Measurements from ENCODE around the gene GDF15. TPM values are rescaled to one million over a fixed set of nuclear protein-coding genes. Genes with fewer than 3 reads are reported as not detected.

Gene GDF15
- total and polyA plus RNA-seq, 12 donors, result 0.44 to 2.5 (median 0.70) TPM

GRCh38 chr19:18415178-18415867, 29.4 kb downstream of the GDF15 start:
- TF ChIP-seq, protein P1, sequence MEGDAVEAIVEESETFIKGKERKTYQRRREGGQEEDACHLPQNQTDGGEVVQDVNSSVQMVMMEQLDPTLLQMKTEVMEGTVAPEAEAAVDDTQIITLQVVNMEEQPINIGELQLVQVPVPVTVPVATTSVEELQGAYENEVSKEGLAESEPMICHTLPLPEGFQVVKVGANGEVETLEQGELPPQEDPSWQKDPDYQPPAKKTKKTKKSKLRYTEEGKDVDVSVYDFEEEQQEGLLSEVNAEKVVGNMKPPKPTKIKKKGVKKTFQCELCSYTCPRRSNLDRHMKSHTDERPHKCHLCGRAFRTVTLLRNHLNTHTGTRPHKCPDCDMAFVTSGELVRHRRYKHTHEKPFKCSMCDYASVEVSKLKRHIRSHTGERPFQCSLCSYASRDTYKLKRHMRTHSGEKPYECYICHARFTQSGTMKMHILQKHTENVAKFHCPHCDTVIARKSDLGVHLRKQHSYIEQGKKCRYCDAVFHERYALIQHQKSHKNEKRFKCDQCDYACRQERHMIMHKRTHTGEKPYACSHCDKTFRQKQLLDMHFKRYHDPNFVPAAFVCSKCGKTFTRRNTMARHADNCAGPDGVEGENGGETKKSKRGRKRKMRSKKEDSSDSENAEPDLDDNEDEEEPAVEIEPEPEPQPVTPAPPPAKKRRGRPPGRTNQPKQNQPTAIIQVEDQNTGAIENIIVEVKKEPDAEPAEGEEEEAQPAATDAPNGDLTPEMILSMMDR (IDR thresholded peaks at IDR 0.05), result no peak
- Histone ChIP-seq H3K27me3 (peaks cover 0 to 15% (median 0%) of the 10 kb centered on the region in 7 donors), H3K27ac (peak overlapping the region; percentile 78 to 99 (median 96)), H3K9me3 (no peaks in the 10 kb centered on the region), H3K4me3 (peak overlapping the region in 9 of 10 donors; percentile 4 to 82 (median 44)), H3K36me3 (no peaks in the 10 kb centered on the region), H3K4me1 (peaks cover 24 to 62% (median 53%) of the 10 kb centered on the region in 9 donors)
- ATAC-seq (peak; percentile 19 to 57 (median 49)), DNase-seq (peak; percentile 77 to 93)
- WGBS, 2 donors, result 29 to 32% methylated on average over 25 of the region's 25 CpGs
- intact Hi-C loops (cut with DNase I), result loop anchor here in 7 of 10 donors (2.0 to 10.0 kb wide), 5 partner anchors 131 to 211 kb away; partner anchors contain the start of genes RAB3A (in 3 of the 7), JUND (in 2 of the 7) and IQCN (in 1 of the 7)

DNA sequence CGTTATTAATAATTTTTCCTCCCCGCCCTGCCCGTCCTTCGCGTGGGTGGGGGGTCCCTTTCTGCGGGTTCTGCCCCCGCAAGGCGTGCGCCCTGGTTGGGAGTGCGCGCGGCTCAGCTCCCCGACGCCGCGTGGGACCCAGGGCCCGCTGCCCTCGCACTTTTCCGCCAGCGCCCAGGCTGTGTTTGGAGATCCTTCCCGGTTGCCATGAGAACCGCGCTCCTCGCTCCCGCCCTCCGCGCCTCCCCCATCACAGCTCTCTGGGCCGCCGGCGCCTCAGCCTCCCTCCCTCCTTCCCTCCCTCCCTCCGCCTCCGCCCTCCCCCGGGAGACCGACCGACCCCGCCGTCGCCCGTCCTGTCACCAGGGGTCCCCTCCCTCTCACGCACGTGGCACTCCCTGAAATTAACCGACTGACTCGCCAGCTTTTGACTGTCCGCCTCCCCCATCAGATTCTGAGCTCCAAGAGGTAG, 30.9 kb downstream of the GDF15 start:
- no peaks in the 10 kb centered on the region for H3K9me3 ChIP-seq
- 1% methylated on average over 38 to 44 of the region's 44 CpGs for WGBS, 2 donors
- DNase-seq, result peak; percentile 92 to 96
- H3K4me3 ChIP-seq, result peak overlapping the region in 9 of 10 donors; percentile 19 to 82 (median 76)
- peak overlapping the region; percentile 78 to 99 (median 96) for H3K27ac ChIP-seq
- peak; percentile 53 to 66 (median 56) for ATAC-seq
- TF ChIP-seq, protein P1 (IDR thresholded peaks at IDR 0.05), result no peak
- intact Hi-C loops (cut with DNase I), result loop anchor here in 6 of 10 donors (5.0 to 10.0 kb wide), 4 partner anchors 132 to 212 kb away; partner anchors contain the start of genes RAB3A (in 3 of the 6), IQCN (in 1 of the 6) and JUND (in 1 of the 6)
- peaks cover 28 to 73% (median 68%) of the 10 kb centered on the region in 9 donors for H3K4me1 ChIP-seq
- H3K36me3 ChIP-seq, result no peaks in the 10 kb centered on the region
- H3K27me3 ChIP-seq, result peaks cover 0 to 15% (median 0%) of the 10 kb centered on the region in 7 donors

DNA sequence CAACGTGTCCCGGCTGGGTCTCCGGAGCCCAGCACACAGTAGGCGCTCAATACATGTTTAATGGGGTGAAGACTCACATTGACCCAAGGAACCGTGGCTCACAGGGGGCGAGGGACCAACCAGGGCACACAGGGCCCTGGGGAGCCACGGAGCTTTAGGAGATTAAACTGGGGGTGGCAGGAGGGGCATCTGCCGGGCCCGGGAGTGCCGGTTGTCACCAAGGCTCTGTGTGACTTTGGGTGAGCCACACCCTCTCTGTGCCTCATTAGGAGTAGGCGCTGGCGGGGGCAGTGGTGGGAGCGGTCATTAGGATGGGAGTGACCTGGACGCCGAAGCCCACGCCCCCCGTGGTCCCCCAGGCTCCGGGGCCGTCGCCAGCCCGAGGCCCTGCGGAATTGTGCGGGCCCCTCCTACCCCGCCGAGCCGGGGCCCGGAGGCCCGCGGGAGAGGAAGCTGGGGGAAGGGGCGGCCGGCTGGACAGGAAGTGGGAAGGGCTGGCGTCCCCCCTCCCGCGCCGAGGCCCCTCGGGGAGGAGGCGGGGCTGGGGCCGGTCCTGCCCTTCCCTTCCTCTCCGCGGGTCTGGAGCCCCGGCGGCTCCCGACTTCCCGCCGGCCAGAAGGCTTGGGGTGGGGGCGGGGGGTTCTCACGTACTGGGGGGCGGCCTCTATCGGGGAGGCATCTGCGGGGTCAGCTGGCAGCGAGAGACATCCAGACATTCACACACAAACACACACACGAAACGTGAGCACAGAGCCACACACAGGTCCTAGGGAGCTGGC, 31.5 kb downstream of the GDF15 start:
- Histone ChIP-seq H3K4me1 (peaks cover 28 to 79% (median 71%) of the 10 kb centered on the region in 9 donors), H3K27me3 (peaks cover 0 to 15% (median 0%) of the 10 kb centered on the region in 7 donors), H3K9me3 (no peaks in the 10 kb centered on the region), H3K36me3 (no peaks in the 10 kb centered on the region), H3K27ac (peak overlapping the region; percentile 78 to 99 (median 96)), H3K4me3 (peak overlapping the region in 9 of 10 donors; percentile 19 to 82 (median 76))
- ATAC-seq, result peak; percentile 55 to 68 (median 63)
- DNase-seq, result peak; percentile 90 to 91
- intact Hi-C loops (cut with DNase I), result loop anchor here in 6 of 10 donors (5.0 to 10.0 kb wide), 4 partner anchors 133 to 213 kb away; partner anchors contain the start of genes RAB3A (in 3 of the 6), IQCN (in 1 of the 6) and JUND (in 1 of the 6)
- 0 to 1% methylated on average over 49 to 53 of the region's 53 CpGs for WGBS, 2 donors
- TF ChIP-seq, protein P1 (IDR thresholded peaks at IDR 0.05), result no peak

Data from heart right ventricle (tissue), 16 donors.